HepG2 (cell line): ENCODE measurements around the gene TLR3. TPM values are rescaled to one million over a fixed set of nuclear protein-coding genes. Genes with fewer than 3 reads are reported as not detected.

ENCODE experiments used
- ATAC-seq: fragments of 200-7000 bp; cut with Tn5 transposase; 3 replicates; pipeline ENCODE4 v1.9.1; 2020; ENCODE audit warnings: mild to moderate bottlenecking, moderate library complexity
- BruUV-seq: library from RNA; stranded (reverse); fragments of 400-500 nt; replicated peaks from 2 replicates; lab custom pipeline; 2021; lab: Mats Ljungman, UMichigan
- CTCF ChIA-PET: fragments of 300-600 bp; formaldehyde crosslinking; extraction: SDS; loops from one replicate; lab custom pipeline; 2021; ENCODE audit warnings: low total read pairs, inconsistent platforms, low intra/inter-chr PET ratio; lab: Yijun Ruan, JAX
- POLR2A ChIA-PET: fragments of 350-600 bp; sonication (Branson Sonifier 250); formaldehyde crosslinking; loops from one replicate; lab custom pipeline; 2020; ENCODE audit warnings: antibody characterized with exemption, inconsistent platforms; lab: Yijun Ruan, JAX
- DNase-seq: peaks from one replicate; pipeline ENCODE4 v3.0.0-alpha.2; 2015; ENCODE audit warnings: low spot score
- FAIRE-seq: peaks from 3 replicates; lab custom pipeline; 2011; peaks lifted over from hg19 to GRCh38; lab: Jason Lieb, UNC
- H2AFZ ChIP-seq: one replicate; pipeline ENCODE4 v1.6.1; 2011; ENCODE audit warnings: low read length, inconsistent platforms
- H3K27ac ChIP-seq: fragments of 300-600 bp; 3 replicates; pipeline ENCODE4 v1.8.0; 2011; ENCODE audit warnings: mixed run types, mild to moderate bottlenecking, mixed read lengths, low read length, inconsistent platforms; ENCODE audit not compliant: insufficient read depth; ENCODE audit errors: extremely low read length
- H3K27me3 ChIP-seq, 2 experiments: fragments of 200-600 bp in 1 of 2; 2 replicates in 1 of 2; 3 replicates in 1 of 2; pipeline versions ENCODE4 v1.6.0 to v1.8.0; 2011; ENCODE audit warnings: low read length in 2 of 2, mild to moderate bottlenecking in 2 of 2, moderate library complexity in 2 of 2, inconsistent platforms in 1 of 2; ENCODE audit not compliant: insufficient read depth in 2 of 2, control insufficient read depth in 1 of 2
- H3K36me3 ChIP-seq, 2 experiments: fragments of 200-600 bp in 1 of 2; replicated peaks in 1 of 2; 2 replicates in 1 of 2; 3 replicates in 1 of 2; pipeline versions ENCODE4 v1.5.1 to v1.8.0; 2011; ENCODE audit warnings: low read length in 2 of 2, inconsistent platforms in 1 of 2; ENCODE audit not compliant: insufficient read depth in 2 of 2, control insufficient read depth in 1 of 2
- H3K4me1 ChIP-seq: 2 replicates; pipeline ENCODE4 v1.5.1; 2012; ENCODE audit warnings: low read length, inconsistent platforms; ENCODE audit not compliant: insufficient read depth
- H3K4me2 ChIP-seq: 2 replicates; pipeline ENCODE4 v1.6.0; 2011; ENCODE audit warnings: low read depth, low read length, inconsistent platforms
- H3K4me3 ChIP-seq, 3 experiments: fragments of 200-600 bp in 1 of 3; sonication (generic), shearing (Covaris generic) in 1 of 3; replicated peaks in 1 of 3; 2 replicates each; pipeline ENCODE4 v1.5.1; 2011 to 2016; ENCODE audit warnings: low read length in 3 of 3, inconsistent platforms in 2 of 3, low read depth in 2 of 3, mild to moderate bottlenecking in 2 of 3, control low read depth in 1 of 3, mixed read lengths in 1 of 3; ENCODE audit not compliant: insufficient read depth in 1 of 3
- H3K79me2 ChIP-seq: one replicate; pipeline ENCODE4 v1.6.1; 2011; ENCODE audit warnings: low read length, inconsistent platforms; ENCODE audit not compliant: insufficient read depth
- H3K9ac ChIP-seq: 2 replicates; pipeline ENCODE4 v1.6.0; 2011; ENCODE audit warnings: mild to moderate bottlenecking, low read depth, low read length, inconsistent platforms; ENCODE audit not compliant: insufficient read depth
- H3K9me3 ChIP-seq: 2 replicates; pipeline ENCODE4 v1.5.1; 2012; ENCODE audit warnings: mild to moderate bottlenecking, low read length
- H4K20me1 ChIP-seq: 2 replicates; pipeline ENCODE4 v1.6.0; 2011; ENCODE audit warnings: inconsistent platforms, mild to moderate bottlenecking, low read length, moderate library complexity; ENCODE audit not compliant: insufficient read depth
- ARHGAP35 ChIP-seq: sonication (generic); formaldehyde crosslinking; IDR thresholded peaks from 2 replicates; pipeline ENCODE4 v1.9.0; 2022; ENCODE audit warnings: mild to moderate bottlenecking, inconsistent platforms, moderate library complexity, missing genetic modification reagents, borderline replicate concordance
- NRL ChIP-seq: sonication (generic); formaldehyde crosslinking; IDR thresholded peaks from 2 replicates; pipeline ENCODE4 v1.5.0; 2020; ENCODE audit warnings: missing genetic modification reagents, mild to moderate bottlenecking, moderate library complexity, borderline replicate concordance
- SETDB1 ChIP-seq: sonication (generic); formaldehyde crosslinking; IDR thresholded peaks from 2 replicates; pipeline ENCODE4 v1.5.1; 2020; ENCODE audit warnings: missing genetic modification reagents, mild to moderate bottlenecking, borderline replicate concordance
- SUZ12 ChIP-seq: fragments of 150-350 bp; IDR thresholded peaks from 2 replicates; pipeline ENCODE4 v1.6.1; 2014; ENCODE audit warnings: low read depth, low read length
- TRAFD1 ChIP-seq: sonication (generic); formaldehyde crosslinking; IDR thresholded peaks from 2 replicates; pipeline ENCODE4 v1.5.1; 2020; ENCODE audit warnings: missing genetic modification reagents, mild to moderate bottlenecking, borderline replicate concordance
- ZFP90 ChIP-seq: sonication (generic); formaldehyde crosslinking; IDR thresholded peaks from 2 replicates; pipeline ENCODE4 v1.8.0; 2022; ENCODE audit warnings: missing genetic modification reagents, mild to moderate bottlenecking, inconsistent platforms, borderline replicate concordance
- ZNF205 ChIP-seq: IDR thresholded peaks from 2 replicates; pipeline ENCODE4 v1.6.1; 2018; ENCODE audit warnings: missing biosample characterization, missing genetic modification reagents
- ZNF367 ChIP-seq: sonication (generic); formaldehyde crosslinking; IDR thresholded peaks from 2 replicates; pipeline ENCODE4 v1.4.0; 2020; ENCODE audit warnings: missing genetic modification reagents, borderline replicate concordance
- ZNF614 ChIP-seq: IDR thresholded peaks from 2 replicates; pipeline ENCODE4 v1.6.1; 2018; ENCODE audit warnings: missing biosample characterization, missing genetic modification reagents, inconsistent platforms, borderline replicate concordance
- WGBS: methylation state at CpG from one replicate; pipeline ENCODE4 v1.1.6; 2017; ENCODE audit warnings: low lambda C conversion rate; 5-methylcytosine and 5-hydroxymethylcytosine counted together
- in situ Hi-C: cut with HindIII; loops from 2 replicates; pipeline ENCODE4 v1.10.0; 2017; ENCODE audit warnings: low pct_unique_long_range_greater_than_20kb; ENCODE audit not compliant: extremely low pct_ligation_motif_present
- intact Hi-C: fragments of 100-400 bp; cut with micrococcal nuclease; formaldehyde crosslinking; loops from one replicate; pipeline ENCODE4 v1.10.0; 2022; ENCODE audit not compliant: unreplicated experiment
- polyA plus RNA-seq, 8 experiments: library from polyadenylated mRNA; depleted of rRNA in 3 of 8; stranded (reverse) in 7 of 8; unstranded in 1 of 8; fragments of >200 nt; fragmentation: Illumina TruSeq in 4 of 8; extraction: Trizol in 4 of 8; gene quantifications; 2 replicates each; pipeline versions ENCODE4 v1.2.1 to v1.2.3, GENCODE V29; 2011 to 2016; ENCODE audit warnings: low read depth in 4 of 8, missing spikeins in 1 of 8, mixed read lengths in 1 of 8; ENCODE audit not compliant: insufficient read depth in 1 of 8
- total RNA-seq, 5 experiments: library from RNA; depleted of rRNA; stranded (reverse); fragments of >200 nt; fragmentation: Illumina TruSeq; extraction: Trizol; gene quantifications; 2 replicates each; pipeline ENCODE4 v1.2.3, GENCODE V29; 2016; ENCODE audit warnings: low read depth in 1 of 5
- TF ChIP-seq, protein P1 (sequence below): sonication (generic); formaldehyde crosslinking; IDR thresholded peaks from 2 replicates; pipeline ENCODE4 v1.8.1; 2022; ENCODE audit warnings: low read depth, mild to moderate bottlenecking, missing genetic modification reagents

The TLR3 gene
- total and polyA plus RNA-seq, 2 of the 13 experiments (the other 11 are each of a cell fraction or from before 2014, with no cell fraction given): 0.11 to 0.38 TPM

DNA sequence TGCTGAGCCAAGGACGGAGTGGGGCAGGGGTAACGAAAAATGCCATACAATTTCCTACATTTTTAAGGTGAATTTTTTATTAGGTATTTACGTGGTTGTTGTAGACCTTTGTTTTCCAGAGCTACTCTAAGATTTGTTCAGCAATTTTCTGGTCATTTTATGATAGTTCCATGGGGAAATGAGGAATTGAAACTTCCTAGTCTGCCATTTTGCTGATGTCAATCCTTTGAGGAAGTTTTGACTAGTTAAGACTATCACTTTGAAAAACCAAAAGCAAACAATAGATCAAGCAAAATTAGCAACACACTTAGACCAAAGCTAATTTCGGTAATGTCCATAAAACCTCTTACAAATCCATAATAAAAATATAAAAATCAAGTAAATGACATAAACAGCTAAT lies 7.0 kb upstream of the TLR3 start:
- ATAC-seq: no peak
- intact Hi-C loops (no loop called here), in situ Hi-C loops (no loop called here)
- Histone ChIP-seq H3K27ac (no peak overlapping the region), H3K36me3 (no peaks in the 10 kb centered on the region), H3K4me3 (no peak overlapping the region), H3K79me2 (no peaks in the 10 kb centered on the region), H3K27me3 (no peaks in the 10 kb centered on the region; a peak in 2 of 5 replicates), H2AFZ (no peak overlapping the region), H3K4me2 (no peak overlapping the region), H4K20me1 (no peaks in the 10 kb centered on the region), H3K4me1 (no peaks in the 10 kb centered on the region), H3K9ac (no peak overlapping the region), H3K9me3 (no peaks in the 10 kb centered on the region)
- ChIA-PET CTCF (no interaction called here), POLR2A (no interaction called here)
- 5% methylated on average over 4 of the region's 4 CpGs for WGBS
- TF ChIP-seq TRAFD1 (CRISPR knock-in tag): no peak
- DNase-seq: no peak
- no peak for FAIRE-seq
- BruUV-seq: no TSS peak

- 23% methylated on average over 9 of the region's 9 CpGs for WGBS
- no peak overlapping the region for H3K9ac ChIP-seq
- H2AFZ ChIP-seq: no peak overlapping the region
- no peak for TF ChIP-seq ARHGAP35 (CRISPR knock-in tag)
- no peak for TF ChIP-seq NRL (CRISPR knock-in tag)
- no peak for TF ChIP-seq ZNF367 (CRISPR knock-in tag)
- TF ChIP-seq SETDB1 (CRISPR knock-in tag): no peak
- TF ChIP-seq ZNF205: no peak
- peak; percentile 47; the same call in 1 of the 2 replicates for TF ChIP-seq ZNF614 (CRISPR knock-in tag)
- TF ChIP-seq, protein P1, sequence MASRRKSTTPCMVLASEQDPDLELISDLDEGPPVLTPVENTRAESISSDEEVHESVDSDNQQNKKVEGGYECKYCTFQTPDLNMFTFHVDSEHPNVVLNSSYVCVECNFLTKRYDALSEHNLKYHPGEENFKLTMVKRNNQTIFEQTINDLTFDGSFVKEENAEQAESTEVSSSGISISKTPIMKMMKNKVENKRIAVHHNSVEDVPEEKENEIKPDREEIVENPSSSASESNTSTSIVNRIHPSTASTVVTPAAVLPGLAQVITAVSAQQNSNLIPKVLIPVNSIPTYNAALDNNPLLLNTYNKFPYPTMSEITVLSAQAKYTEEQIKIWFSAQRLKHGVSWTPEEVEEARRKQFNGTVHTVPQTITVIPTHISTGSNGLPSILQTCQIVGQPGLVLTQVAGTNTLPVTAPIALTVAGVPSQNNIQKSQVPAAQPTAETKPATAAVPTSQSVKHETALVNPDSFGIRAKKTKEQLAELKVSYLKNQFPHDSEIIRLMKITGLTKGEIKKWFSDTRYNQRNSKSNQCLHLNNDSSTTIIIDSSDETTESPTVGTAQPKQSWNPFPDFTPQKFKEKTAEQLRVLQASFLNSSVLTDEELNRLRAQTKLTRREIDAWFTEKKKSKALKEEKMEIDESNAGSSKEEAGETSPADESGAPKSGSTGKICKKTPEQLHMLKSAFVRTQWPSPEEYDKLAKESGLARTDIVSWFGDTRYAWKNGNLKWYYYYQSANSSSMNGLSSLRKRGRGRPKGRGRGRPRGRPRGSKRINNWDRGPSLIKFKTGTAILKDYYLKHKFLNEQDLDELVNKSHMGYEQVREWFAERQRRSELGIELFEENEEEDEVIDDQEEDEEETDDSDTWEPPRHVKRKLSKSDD (CRISPR knock-in tag): no peak
- no peak for TF ChIP-seq SUZ12
- TF ChIP-seq ZFP90 (CRISPR knock-in tag): no peak
Measured at GRCh38 chr4:186067757-186068385, 1.1 kb upstream of the TLR3 start.

More at GRCh38 chr4:186067757-186068385, 1.1 kb upstream of the TLR3 start:
- in situ Hi-C loops: no loop called here
- Histone ChIP-seq H3K27me3 (peaks cover 0 to 3% of the 10 kb centered on the region in 2 experiments; a peak in 2 of 5 replicates), H3K79me2 (no peaks in the 10 kb centered on the region), H3K27ac (no peak overlapping the region), H3K36me3 (no peaks in the 10 kb centered on the region), H4K20me1 (no peaks in the 10 kb centered on the region), H3K4me2 (peak overlapping the region; percentile 80), H3K4me1 (peaks cover 22% of the 10 kb centered on the region), H3K9me3 (no peaks in the 10 kb centered on the region), H3K4me3 (peak overlapping the region in 2 of 3 experiments; percentile 41 to 55; a peak in 2 of 6 replicates)
- POLR2A ChIA-PET: no interaction called here
- intact Hi-C loops: loop anchor here (1.0 to 5.0 kb wide), 2 partner anchors 69 to 134 kb away; no protein-coding TSS in a partner anchor
- DNase-seq (peak; percentile 67), ATAC-seq (peak; percentile 98), FAIRE-seq (peak; percentile 86)
- CTCF ChIA-PET: interaction anchor here (0.8 kb wide), 1 partner anchor 69 kb away, joined by 4 read pairs; no protein-coding TSS in a partner anchor
- BruUV-seq: no TSS peak
